ENCODE results near the gene LINGO1. TPM values are rescaled to one million over a fixed set of nuclear protein-coding genes. Genes with fewer than 3 reads are reported as not detected.
A peak's percentile ranks its signal among the peaks of the same experiment; 100 is the strongest.

LINGO1 gene
- total and polyA plus RNA-seq, 2 of the 8 experiments (the other 6 are each of a cell fraction or from before 2014, with no cell fraction given), result 57.1 to 114 TPM

DNA sequence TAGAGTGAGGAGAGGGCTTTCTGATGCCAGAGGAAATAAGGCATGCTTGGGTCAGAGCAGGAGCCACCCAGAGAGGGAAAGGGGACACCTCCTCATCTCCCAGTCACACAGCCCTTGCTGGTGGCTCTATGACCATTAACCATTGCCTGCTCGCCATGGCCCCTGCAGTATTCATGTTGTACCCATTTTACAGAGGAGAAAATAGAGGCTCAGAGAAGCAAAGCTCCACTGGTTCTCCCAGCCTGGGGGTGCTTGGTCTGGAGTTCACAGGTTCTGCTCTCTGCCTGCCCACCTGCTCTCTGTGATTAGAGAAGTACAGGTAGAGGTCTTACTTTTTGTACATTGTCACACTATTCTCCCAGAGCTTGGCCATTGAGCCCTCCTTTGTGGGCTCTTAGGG lies 56.2 kb downstream of the LINGO1 start:
- Histone ChIP-seq H3K56ac (replicated peaks; ENCODE audit: insufficient read length, low read depth, low read length) (no peak overlapping the region), H2AK5ac (ENCODE audit: low read depth, low read length) (no peak overlapping the region), H2BK15ac (ENCODE audit: low read length) (no peak overlapping the region), H2AFZ (ENCODE audit: low read length) (no peak overlapping the region), H3K4me2 (ENCODE audit: insufficient read depth in 1 of 2, low read depth in 2 of 2, low read length in 2 of 2) (no peak overlapping the region), H3K18ac (ENCODE audit: extremely low read depth, low read length) (no peak overlapping the region), H2BK20ac (ENCODE audit: low read length) (no peak overlapping the region), H3K27ac (ENCODE audit: low read depth, low read length) (no peak overlapping the region), H3K9me3 (ENCODE audit: insufficient read depth in 2 of 2, low read depth in 1 of 2, low read length in 1 of 2) (no peaks in the 10 kb centered on the region), H3K36me3 (ENCODE audit: control insufficient read depth in 2 of 4, insufficient read depth in 4 of 4, low read length in 3 of 4) (no peaks in the 10 kb centered on the region), H3K23me2 (ENCODE audit: low read depth, low read length) (0 out of 2 replicates have a peak, but pooled peaks cover 2% of the 10 kb centered on the region), H3K9ac (replicated peaks in 1 of 4; ENCODE audit: extremely low read depth in 1 of 4, low read depth in 3 of 4, low read length in 3 of 4) (no peak overlapping the region), H4K5ac (ENCODE audit: insufficient read length, low read depth, low read length) (no peak overlapping the region), H3K23ac (ENCODE audit: insufficient read length) (no peak overlapping the region), H2BK12ac (ENCODE audit: low read depth, low read length) (no peak overlapping the region), H3K27me3 (replicated peaks in 1 of 4; ENCODE audit: control insufficient read depth in 3 of 4, extremely low read depth in 1 of 4, insufficient read depth in 3 of 4, low read length in 3 of 4) (no peaks in the 10 kb centered on the region), H3K4me1 (replicated peaks in 1 of 4; ENCODE audit: control insufficient read depth in 3 of 4, insufficient read depth in 4 of 4, low read length in 3 of 4) (peaks cover 0 to 1% (median 0%) of the 10 kb centered on the region in 4 experiments; a peak in 2 of 7 replicates), H2BK5ac (ENCODE audit: low read depth, low read length) (no peak overlapping the region), H3K4ac (replicated peaks; ENCODE audit: insufficient read length, low read depth, low read length) (no peak overlapping the region), H4K20me1 (replicated peaks in 1 of 2; ENCODE audit: control insufficient read depth in 1 of 2, insufficient read depth in 2 of 2, low read length in 2 of 2) (no peaks in the 10 kb centered on the region), H2BK120ac (replicated peaks; ENCODE audit: low read depth, low read length) (no peak overlapping the region), H3K79me2 (ENCODE audit: control insufficient read depth in 1 of 2, insufficient read depth in 2 of 2, low read length in 2 of 2) (no peaks in the 10 kb centered on the region), H3K14ac (ENCODE audit: insufficient read length) (no peak overlapping the region), H3K79me1 (ENCODE audit: low read depth, low read length) (no peaks in the 10 kb centered on the region), H4K8ac (ENCODE audit: extremely low read depth, insufficient read depth, low read length) (no peak overlapping the region), H4K91ac (replicated peaks; ENCODE audit: insufficient read length, low read length) (no peak overlapping the region), H3K4me3 (ENCODE audit: extremely low read depth in 1 of 4, insufficient read depth in 2 of 4, low read depth in 3 of 4, low read length in 4 of 4) (no peak overlapping the region)
- WGBS, 2 experiments (ENCODE audit: extremely low coverage in 1 of 2, insufficient coverage in 1 of 2, insufficient read length in 1 of 2, insufficient replicate concordance in 2 of 2, low coverage in 1 of 2, low lambda C conversion rate in 2 of 2, missing lambda C conversion rate in 1 of 2), result 83% methylated on average over 1 of the region's 1 CpG; no CpG with 5 or more reads in 1 of the 2 experiments
- FAIRE-seq (no peak), DNase-seq (ENCODE audit: low read depth in 1 of 2, low spot score in 2 of 2) (no peak)
- CTCF ChIA-PET (ENCODE audit: partially characterized antibody), result interaction anchor here (2.2 to 3.9 kb wide), 2 partner anchors 9 to 32 kb away, joined by 8 to 18 read pairs; no protein-coding TSS in a partner anchor
- POLR2A ChIA-PET (ENCODE audit: partially characterized antibody), result interaction anchor here (1.0 kb wide), 1 partner anchor 38 kb away, joined by 3 read pairs; no protein-coding TSS in a partner anchor
- TF ChIP-seq EZH2 (IDR thresholded peaks at IDR 0.05; ENCODE audit: low read depth, low read length, severe bottlenecking) (no peak), SRF (IDR thresholded peaks at IDR 0.05; ENCODE audit: low read depth, low read length) (no peak), POLR2AphosphoS5 (IDR thresholded peaks at IDR 0.05; ENCODE audit: low read depth, low read length) (no peak), KDM1A (IDR thresholded peaks at IDR 0.05; ENCODE audit: borderline replicate concordance, low read length) (peak; percentile 72; the same call in 1 of the 2 replicates)

Data from H1 (cell line).